Posterior vena cava (tissue), 2 donors: ENCODE measurements around the gene SNCAIP. TPM values are rescaled to one million over a fixed set of nuclear protein-coding genes. Genes with fewer than 3 reads are reported as not detected.

ENCODE experiments used
- DNase-seq: peaks from one replicate; pipeline ENCODE4 v3.0.0-alpha.2; 2020; ENCODE audit warnings: low spot score
- intact Hi-C, 2 donors: fragments of 100-400 bp; cut with DNase I; formaldehyde crosslinking; loops; one replicate each; pipeline versions ENCODE4 v1.14.1 to v1.14.2; 2022 to 2023
- long read RNA-seq, 2 donors: library from polyadenylated mRNA; unstranded; transcript quantifications; one replicate each; pipeline ENCODE4 v2.0.0, GENCODE V29; 2020 to 2021
- total RNA-seq, 2 donors: library from RNA; stranded (reverse); fragmentation: NEBNext Ultra II Directional; extraction: Animal tissue kit (Norgen Biotek cat#: 25700); gene quantifications; one replicate each; pipeline ENCODE4 v1.2.1, GENCODE V29; 2021
- donor health status: DM: yes; HTN: yes; CAD: no.
- donor health status: DM: yes; HTN: yes; CAD: no.

The SNCAIP gene
- 1 to 10 TPM; 3.8 to 4.1 TPM for total RNA-seq
- long read RNA-seq, donor 1, partial matches to known transcripts = 1 of 2 reads
- long read RNA-seq, donor 1, other reads (novel, unspliced or antisense) = 0 of 2 reads
- long read RNA-seq, donor 2, partial matches to known transcripts = 0 of 3 reads
- long read RNA-seq, donor 2, other reads (novel, unspliced or antisense) = 3 of 3 reads

DNA sequence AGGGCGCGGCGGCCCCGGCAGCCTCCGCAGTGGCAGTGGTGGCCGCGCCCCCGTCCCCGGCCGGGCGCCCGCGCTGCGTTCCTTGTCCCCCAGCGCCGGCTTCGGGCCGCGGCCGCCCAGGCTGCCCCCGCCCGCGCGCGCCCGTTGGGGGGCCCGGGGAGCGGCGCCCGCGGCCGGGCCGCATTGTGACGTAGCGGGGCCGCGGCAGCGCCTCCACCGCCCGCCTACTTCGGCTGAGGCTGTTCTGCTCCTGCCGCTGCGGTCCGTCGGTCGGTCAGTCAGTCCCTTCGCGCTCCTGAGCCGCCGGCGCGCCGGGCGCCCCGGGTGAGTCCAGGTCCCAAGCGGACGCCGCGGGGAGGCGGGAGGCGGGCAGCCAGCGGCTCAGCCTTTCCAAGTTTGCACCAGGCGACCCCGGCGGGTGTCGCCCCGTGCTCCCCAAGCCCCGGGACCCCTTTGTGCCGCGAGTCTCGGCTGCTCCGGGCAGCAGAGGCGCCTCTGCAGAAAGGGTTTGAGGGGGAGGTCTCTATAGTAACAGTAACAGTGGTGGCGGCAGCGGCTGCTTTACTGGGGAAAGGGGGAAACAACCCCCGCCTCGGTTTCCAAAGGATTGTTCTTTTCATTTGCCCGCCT lies at the start of gene SNCAIP:
SNCAIP (plus strand) TSS at position 277 of the 630 bp plus-strand sequence. CDS start 78,898 bp downstream, outside the sequence.
- intact Hi-C loops = no loop called here
- DNase-seq = peak; percentile 83

DNA sequence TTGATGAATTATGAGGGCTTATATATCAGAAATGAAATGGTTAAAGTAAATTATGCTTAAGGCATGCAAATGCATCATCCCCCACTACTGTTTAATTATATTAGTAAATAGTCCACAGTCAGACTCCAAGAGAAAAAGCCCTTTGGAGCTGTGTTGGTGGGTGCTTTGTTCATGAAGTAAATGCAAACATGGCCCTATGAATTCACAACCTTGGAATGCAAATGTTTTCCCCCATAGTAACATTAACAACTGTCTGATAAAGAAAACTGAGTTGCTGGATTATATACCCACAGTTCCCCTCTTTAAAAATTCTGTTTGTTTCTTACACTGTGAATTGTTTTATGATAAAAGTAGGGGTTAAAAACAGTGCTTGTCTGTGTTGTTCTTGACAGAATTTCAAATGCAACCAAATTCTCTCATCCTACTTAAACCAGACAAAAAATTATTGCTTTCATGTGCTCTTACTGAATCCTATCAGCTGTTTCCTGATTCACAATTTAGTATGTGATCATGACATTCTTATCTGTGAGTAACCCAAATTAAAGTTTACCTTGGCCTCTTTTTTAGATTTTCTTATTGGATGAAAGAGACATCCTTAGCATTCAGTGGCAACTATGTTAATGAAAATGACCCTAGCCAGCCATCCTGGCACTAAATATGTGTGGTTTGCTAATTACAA lies 48.5 kb upstream of the SNCAIP start:
- intact Hi-C loops = no loop called here
- no peak for DNase-seq

DNA sequence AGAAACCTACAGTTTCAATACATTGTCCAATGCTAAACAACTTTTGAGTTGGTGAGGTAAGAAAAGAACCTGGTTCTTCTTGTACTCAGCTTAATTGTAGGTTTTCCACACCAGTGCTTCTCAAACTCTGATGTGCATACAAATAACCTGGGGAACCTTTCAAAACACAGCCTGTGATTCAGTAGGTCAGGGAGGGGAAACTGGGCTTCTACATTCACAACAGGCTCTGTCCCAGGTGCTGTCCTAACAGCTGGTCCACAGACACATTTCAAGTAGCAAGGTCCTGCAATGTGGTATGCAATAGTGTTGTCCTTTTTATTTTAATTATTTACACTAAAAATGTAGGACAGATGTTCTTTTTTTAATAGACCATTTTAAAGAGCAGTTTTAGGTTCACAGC lies 47.4 kb upstream of the SNCAIP start:
- intact Hi-C loops = no loop called here
- no peak for DNase-seq

DNA sequence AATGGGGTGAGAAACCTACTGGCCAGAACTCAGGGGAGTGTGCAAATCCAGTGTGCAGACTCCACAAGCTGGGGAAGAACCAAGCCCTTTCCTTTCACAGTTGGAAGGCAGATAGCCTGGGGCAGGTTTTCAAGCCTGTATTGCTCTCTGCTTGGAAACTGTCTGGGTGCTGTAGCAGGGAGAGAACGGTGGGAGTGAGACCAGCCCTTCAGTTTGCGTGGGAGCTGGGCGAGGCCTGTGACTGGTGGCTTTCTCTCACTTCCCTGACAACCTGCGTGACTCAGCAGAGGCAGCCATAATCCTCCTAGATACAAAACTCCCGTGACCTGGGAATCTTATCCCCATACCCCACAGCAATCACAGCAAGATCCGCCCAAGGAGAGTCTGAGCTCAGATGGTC lies 44.9 kb upstream of the SNCAIP start:
- DNase-seq = no peak
- intact Hi-C loops = no loop called here

DNA sequence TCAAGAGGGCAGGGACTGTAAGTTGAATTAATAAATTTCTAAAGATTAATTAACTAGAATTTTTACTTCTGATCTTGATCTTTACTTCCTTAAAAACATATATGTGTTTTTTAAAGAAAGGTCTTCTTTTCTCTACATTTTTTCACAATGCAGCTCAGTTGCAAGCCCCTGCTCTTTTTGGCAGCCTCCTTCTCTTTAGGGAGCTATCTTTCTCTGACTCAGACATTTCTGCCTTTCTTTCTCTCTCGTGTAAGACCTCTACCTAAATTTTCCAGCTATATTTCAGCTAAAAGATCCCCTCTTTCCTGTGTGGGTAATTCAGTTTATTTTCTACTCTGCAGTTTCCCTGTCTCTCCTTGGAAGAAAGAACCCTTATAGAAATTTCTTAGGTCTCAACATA lies 38.3 kb upstream of the SNCAIP start:
- intact Hi-C loops = no loop called here
- DNase-seq = no peak

DNA sequence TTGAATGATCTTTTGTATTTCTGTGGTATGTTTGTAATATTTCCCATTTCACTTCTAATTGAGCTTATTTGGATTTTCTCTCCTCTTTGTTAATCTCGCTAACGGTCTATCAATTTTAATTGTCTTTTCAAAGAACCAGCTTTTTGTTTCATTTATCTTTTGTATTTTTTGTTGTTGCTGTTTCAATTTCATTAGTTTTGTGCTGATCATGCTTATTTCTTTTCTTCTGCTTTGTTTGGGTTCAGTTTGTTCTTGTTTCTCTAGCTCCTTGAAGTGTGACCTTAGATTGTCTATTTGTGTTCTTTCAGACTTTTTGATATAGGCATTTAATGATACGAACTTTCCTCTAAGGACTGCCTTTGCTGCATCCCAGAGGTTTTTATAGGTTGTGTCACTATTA lies 28.4 kb upstream of the SNCAIP start:
- intact Hi-C loops = no loop called here
- DNase-seq = no peak

DNA sequence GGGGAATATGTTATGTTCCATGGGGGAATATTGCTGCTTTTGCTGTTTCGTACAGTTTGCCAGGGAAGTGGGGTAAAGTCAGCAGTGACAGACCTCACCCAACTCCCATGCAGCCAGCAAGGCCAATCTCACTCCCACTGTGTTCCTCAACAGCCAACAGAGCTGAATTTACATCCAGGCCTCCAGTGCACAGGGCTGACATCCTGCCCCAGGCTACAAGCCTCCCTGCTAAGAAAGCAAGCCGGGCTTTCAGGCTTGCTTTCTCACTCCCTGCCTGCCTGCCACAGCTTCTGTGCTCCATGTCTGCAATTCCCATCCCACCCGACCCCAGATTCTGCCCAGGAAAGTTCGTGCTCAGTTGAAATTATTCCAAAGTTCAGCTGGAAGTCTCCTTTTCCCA lies 25.5 kb upstream of the SNCAIP start:
- intact Hi-C loops = no loop called here
- DNase-seq = peak; percentile 41

DNA sequence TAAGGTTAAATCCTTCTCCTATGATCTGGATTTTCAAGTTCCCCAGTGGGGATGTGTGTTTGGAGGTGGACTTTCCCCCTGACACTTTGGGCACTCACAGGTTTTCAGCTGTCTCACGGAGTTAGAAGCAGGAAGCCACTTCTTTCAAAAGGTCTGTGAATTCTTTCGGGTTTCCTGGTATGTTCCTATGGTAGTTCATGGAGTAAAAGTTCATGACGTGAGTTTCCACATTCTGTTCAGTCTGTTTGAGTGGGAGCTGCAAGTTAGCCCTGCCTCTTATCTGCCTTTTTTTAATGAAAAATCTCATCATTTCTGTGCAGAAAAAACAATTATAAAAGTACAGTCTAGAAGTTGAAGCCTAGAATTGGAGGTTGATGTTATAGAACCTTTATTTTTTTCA lies 24.9 kb upstream of the SNCAIP start:
- intact Hi-C loops = no loop called here
- no peak for DNase-seq

DNA sequence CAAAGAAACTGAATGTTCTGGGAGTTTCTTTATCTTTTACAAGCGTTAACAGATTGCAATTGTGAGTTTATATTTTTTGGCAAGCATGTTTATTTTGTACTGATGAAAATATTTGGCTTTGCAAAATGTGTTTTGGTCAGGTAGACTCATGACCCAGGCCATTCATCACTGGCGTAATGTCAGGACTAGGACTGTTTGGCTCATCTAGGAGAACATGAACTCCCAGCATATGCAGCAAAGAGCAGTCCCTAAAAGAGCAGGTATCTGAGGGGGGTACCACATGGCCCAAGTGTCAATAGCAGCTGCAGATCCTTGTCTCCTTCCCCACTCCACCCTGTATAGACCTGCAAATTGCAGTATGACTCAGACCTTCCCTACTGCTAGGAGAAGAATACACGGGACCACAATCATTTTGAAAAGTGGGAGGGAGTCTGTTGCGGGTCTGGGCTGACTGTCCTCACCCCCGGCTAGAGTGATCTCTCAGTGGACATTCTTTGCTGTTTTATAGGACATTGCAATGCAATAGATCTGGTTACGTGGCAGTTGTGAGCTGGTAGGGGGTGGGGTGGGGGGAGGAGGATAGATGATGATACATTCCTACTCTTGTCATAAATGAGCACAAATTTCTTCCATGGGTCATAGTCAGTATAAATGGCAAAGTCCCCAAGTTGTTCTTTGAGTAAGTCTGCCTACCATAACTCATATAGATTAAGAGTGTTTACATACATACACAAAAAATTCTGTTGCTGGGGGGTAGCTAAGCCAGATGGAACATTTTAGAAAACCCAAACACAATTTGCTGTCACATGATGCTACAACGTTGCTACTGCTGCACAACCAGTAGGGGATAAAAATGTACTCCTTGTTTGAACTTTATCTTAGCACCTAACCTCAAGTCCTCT lies 20.8 kb upstream of the SNCAIP start:
- intact Hi-C loops = no loop called here
- no peak for DNase-seq

DNA sequence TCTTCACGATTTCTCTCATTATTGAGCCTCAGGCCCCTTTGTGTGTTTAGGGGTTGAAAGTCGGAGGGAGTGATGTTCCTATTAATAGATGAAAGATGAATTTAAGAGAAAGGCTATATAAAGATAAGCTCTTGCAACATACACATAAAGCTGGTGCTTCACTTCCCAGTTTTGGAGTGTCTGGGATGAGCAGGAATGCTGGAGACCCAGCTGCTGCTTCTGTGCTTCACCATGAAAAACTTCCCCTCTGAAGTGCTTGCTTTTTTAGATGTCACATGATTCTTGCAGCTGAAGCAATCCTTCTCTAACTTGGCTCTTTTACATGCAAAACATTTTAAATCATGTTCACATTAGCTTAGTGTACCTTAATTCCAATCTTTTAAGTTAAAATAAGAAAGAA lies 19.7 kb upstream of the SNCAIP start:
- DNase-seq = no peak
- intact Hi-C loops = no loop called here

DNA sequence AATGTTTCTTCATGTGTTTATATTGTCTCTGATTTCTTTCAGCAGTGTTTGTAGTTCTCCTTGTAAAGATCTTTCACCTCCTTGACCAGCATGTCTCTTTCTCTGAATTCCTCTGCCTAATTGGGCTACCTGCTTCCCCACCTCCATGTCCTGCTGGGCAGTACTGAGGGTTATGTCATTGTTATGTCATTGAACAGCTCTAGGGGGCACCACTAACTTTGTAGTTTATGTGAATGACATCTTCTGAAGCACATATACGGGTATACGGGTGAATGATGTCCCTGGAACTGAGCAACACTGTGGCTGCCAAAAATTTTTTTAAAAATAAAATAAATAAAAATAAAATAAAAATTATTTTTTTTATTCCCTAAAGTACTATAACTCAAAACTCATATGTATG lies 16.9 kb upstream of the SNCAIP start:
- no peak for DNase-seq
- intact Hi-C loops = no loop called here

DNA sequence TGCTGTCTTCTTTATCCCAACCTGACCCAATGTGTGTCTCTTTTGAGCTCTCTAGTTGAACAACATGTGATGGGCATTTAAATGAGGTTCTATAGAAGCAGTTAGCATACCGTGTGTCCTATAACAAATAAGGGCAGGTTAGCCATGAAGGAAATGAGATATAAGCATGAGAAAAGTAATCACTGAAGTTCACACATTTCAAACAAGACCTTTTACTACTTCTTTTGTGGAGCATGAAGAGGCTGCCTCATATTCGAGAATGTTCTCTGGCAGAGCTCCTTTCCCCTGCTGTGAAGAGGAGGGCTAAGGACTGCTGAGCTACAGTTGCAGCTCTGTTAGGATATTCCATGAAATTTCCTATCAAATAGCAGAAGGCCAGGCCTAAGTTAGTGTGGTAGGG lies 15.2 kb upstream of the SNCAIP start:
- intact Hi-C loops = no loop called here
- no peak for DNase-seq

DNA sequence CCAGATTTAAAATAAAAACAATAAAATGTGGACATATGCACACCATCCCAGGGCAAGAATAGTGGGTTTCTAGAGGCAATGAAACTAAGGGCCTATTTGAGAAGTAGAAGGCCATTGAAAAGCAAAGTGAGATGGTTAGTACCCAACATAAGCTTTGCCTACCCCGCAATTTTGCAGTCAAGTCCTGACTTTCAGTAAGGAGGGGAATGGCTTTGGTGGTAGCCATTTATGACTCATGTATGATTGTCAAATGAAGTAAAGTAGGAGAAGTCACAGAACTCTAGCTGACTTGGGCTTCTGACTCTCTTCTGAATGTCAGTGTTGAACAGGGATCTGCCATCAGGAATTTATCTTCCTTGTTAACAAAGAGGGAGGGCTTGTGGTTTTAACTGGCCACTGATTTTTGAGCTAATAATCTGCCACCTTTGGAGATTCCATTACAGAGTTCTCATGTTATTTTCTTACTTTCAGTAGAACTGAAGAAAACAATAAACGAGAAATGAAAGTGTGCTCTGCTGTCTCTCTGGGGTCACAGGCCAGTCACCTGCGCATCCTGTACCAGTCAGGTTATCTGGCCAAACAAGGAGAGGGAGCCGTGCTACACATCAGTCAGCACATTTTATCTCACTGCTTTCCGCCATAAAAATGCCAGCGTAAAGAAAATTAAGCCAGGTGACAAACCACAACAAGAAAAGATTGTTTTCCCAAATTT lies 14.3 kb upstream of the SNCAIP start:
- intact Hi-C loops = no loop called here
- no peak for DNase-seq

DNA sequence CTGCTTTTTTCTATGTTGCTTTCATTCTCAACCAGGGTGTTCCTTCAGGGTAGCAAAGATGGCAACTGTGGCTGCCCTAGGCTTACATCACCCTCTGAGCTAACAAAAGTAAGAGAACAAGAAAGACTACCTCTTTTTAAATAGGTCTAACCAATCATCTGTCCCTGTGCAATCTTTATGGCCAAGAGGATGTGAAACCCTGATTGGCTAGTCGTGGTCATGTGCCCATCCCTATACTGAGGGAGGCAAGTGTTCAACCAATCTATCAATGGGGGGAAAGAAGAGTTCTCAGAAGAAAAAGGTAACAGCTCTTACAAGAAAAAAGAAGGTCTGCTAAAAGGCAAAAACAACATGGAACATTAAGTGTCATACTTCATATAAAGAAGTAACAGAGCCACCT lies 11.7 kb upstream of the SNCAIP start:
- DNase-seq = no peak
- intact Hi-C loops = no loop called here

DNA sequence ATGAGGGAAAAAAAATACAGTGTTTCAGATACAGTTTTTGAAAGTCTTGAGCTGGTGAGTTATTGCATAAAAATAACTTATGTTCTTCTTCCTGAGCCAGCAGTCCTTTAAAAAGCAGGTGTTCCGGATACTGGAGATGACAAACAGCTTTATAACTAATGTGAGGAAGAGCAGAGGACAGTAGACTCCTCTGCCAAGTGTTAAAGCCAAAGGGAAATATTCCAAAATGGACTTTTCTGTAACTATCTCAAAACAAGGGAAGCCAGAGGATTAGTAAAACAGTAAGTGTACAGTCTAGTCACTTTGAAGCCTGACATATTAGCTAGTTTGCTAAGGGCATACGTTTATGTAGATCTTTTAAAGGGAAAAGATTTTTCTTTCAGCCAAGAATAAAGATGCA lies 11.0 kb upstream of the SNCAIP start:
- DNase-seq = no peak
- intact Hi-C loops = no loop called here

DNA sequence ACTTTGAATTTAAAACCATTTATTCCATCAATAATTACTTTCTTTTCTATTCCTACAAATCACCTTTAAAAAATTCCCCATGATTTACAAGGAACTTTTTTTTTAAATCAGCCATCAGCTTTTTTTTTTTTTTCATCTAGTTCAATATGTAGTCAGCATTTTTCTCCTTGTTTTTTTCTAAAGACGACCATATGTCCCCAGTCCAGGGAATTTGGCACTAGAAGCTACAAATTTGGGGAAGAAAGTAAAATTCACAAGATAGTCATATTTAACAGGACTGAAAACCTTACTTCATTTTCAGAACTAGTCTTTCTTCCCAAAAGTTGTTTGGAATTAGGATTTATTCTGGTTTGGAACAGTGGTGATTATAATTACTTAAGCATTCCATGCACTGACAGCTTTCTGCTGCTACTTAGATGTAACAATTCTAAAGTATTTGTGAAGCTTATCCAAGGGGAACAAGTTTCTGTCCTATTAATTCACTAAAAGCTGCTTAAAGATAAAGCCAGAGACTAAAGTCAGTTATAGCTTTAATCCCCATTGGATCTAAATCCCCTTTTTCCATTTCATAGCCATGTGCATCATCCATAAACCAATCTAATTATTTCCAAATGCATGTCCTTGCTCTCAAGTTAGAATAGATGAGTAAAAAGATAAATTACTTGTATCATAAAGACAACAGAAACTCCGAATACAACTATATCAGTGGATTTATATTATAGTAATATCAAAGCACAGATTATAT lies 7.4 kb upstream of the SNCAIP start:
- intact Hi-C loops = loop anchor here in 1 of 2 donors (5.0 kb wide), 1 partner anchor 557 kb away; no protein-coding TSS in a partner anchor
- DNase-seq = no peak

DNA sequence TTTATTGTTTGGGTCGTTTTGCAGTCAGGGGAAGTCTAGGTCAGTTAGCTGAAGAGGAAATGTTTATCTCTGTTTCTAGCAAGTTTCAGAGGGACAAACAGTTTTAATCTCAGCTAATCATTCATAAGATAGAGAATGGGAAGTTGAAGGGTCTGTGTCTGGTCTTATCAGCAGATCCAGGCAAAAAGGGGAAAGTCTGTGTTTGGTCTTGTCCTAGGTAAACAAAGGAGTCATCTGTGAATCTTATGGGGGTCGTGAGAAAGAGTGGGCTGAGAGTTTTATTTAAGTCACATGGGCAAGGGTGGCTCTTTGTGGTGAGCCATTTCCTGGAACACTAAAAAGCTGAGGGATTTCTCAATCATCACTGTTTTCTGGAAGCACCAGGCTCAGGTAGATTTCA lies 5.6 kb upstream of the SNCAIP start:
- DNase-seq = no peak
- intact Hi-C loops = loop anchor here in 1 of 2 donors (5.0 kb wide), 1 partner anchor 559 kb away; no protein-coding TSS in a partner anchor

DNA sequence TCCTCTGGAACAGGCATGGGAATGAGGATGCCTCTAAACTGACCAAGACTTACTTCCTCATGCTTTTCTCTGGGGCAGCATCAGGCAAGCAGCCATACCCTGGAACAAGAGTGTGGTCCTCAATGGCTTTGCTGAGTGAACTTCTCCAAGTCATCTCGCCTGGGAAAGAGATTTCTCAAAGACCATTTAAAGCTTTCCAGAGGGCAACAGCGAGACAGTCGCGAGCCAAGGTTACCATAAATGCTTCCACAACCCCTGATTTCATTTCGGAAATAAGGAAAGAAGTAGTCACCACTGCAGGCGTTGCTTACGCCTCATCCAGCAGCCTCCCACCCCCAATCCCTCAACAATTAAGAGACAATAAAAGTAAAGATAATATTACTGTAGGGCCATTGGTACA lies 1.1 kb upstream of the SNCAIP start:
- DNase-seq = peak; percentile 67
- intact Hi-C loops = no loop called here
